ENCODE data around the gene GRM2. TPM values are rescaled to one million over a fixed set of nuclear protein-coding genes. Genes with fewer than 3 reads are reported as not detected.

The GRM2 gene
- total and polyA plus RNA-seq, 7 donors = under 0.01 to 1.3 (median 0.13) TPM; not detected in 3

- DNase-seq = peak; percentile 85
- intact Hi-C loops (cut with DNase I) = loop anchor here (5.0 kb wide), 2 partner anchors 285 to 785 kb away; partner anchors contain the start of genes MANF and NISCH
Observed at GRCh38 chr3:51671734-51672475, 35.0 kb upstream of the GRM2 start.

GRCh38 chr3:51673181-51673801 is 33.6 kb upstream of the GRM2 start:
- H3K27ac ChIP-seq = no peak overlapping the region
- WGBS, 2 donors = 73 to 79% methylated on average over 4 of the region's 4 CpGs
- H3K27me3 ChIP-seq = no peaks in the 10 kb centered on the region
- TF ChIP-seq POLR2AphosphoS5 (IDR thresholded peaks at IDR 0.05) = no peak
- TF ChIP-seq, protein P1, sequence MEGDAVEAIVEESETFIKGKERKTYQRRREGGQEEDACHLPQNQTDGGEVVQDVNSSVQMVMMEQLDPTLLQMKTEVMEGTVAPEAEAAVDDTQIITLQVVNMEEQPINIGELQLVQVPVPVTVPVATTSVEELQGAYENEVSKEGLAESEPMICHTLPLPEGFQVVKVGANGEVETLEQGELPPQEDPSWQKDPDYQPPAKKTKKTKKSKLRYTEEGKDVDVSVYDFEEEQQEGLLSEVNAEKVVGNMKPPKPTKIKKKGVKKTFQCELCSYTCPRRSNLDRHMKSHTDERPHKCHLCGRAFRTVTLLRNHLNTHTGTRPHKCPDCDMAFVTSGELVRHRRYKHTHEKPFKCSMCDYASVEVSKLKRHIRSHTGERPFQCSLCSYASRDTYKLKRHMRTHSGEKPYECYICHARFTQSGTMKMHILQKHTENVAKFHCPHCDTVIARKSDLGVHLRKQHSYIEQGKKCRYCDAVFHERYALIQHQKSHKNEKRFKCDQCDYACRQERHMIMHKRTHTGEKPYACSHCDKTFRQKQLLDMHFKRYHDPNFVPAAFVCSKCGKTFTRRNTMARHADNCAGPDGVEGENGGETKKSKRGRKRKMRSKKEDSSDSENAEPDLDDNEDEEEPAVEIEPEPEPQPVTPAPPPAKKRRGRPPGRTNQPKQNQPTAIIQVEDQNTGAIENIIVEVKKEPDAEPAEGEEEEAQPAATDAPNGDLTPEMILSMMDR (IDR thresholded peaks at IDR 0.05) = no peak
- no peak for TF ChIP-seq EP300 (IDR thresholded peaks at IDR 0.05)
- no peak for TF ChIP-seq POLR2A (IDR thresholded peaks at IDR 0.05)
- H3K36me3 ChIP-seq = peaks cover 0 to 37% (median 4%) of the 10 kb centered on the region in 4 donors
- H3K9me3 ChIP-seq = no peaks in the 10 kb centered on the region
- intact Hi-C loops (cut with DNase I) = loop anchor here (5.0 kb wide), 2 partner anchors 286 to 784 kb away; partner anchors contain the start of genes MANF and NISCH
- no peak overlapping the region for H3K4me3 ChIP-seq
- peaks cover 0 to 48% (median 34%) of the 10 kb centered on the region in 4 donors for H3K4me1 ChIP-seq
- DNase-seq = peak; percentile 43

More at GRCh38 chr3:51671734-51672475, 35.0 kb upstream of the GRM2 start:
- peaks cover 0 to 28% (median 4%) of the 10 kb centered on the region in 4 donors for H3K36me3 ChIP-seq
- peaks cover 0 to 48% (median 34%) of the 10 kb centered on the region in 4 donors for H3K4me1 ChIP-seq
- peak overlapping the region; percentile 70 to 94 (median 86) for H3K4me3 ChIP-seq
- peak overlapping the region; percentile 89 to 94 (median 92) for H3K27ac ChIP-seq
- H3K27me3 ChIP-seq = no peaks in the 10 kb centered on the region
- TF ChIP-seq POLR2AphosphoS5 (IDR thresholded peaks at IDR 0.05) = peak; percentile 14 to 58 (median 27)
- TF ChIP-seq, protein P1 (IDR thresholded peaks at IDR 0.05) = no peak
- H3K9me3 ChIP-seq = no peaks in the 10 kb centered on the region
- WGBS, 2 donors = 5 to 7% methylated on average over 40 of the region's 40 CpGs

DNA sequence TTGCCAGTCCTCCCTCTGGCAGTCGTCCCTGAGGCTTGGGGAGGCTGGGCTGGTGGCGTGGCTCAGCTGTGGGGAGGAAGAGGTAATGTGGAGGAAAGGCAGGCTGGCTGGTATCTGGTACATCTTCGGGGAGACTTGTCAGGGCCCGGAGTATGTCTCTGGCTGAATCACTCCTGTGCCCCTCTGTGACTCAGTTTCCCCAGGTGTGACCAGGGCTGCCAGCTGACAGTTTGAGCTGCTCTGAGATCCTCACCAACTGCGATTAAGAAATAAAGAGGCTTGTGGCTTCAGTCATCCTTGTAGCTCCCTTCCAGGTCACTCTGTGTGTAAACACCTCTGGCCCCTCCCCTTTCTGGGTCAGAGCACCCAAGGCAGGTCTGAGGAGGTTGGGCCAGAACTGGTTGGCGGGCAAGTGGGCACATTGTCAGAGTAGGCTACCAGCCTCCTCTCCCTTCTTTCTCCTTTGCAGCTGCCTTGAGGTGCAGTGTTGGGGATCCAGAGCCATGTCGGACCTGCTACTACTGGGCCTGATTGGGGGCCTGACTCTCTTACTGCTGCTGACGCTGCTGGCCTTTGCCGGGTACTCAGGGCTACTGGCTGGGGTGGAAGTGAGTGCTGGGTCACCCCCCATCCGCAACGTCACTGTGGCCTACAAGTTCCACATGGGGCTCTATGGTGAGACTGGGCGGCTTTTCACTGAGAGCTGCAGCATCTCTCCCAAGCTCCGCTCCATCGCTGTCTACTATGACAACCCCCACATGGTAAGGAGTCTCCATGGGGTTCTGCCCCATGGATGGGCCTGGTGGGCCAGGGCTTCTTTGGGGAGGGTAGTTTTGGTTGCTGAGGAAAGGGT is 32.8 kb upstream of the GRM2 start:
- Histone ChIP-seq H3K9me3 (no peaks in the 10 kb centered on the region), H3K27me3 (no peaks in the 10 kb centered on the region), H3K4me3 (no peak overlapping the region), H3K36me3 (peaks cover 0 to 42% (median 4%) of the 10 kb centered on the region in 4 donors), H3K27ac (no peak overlapping the region), H3K4me1 (peaks cover 0 to 48% (median 33%) of the 10 kb centered on the region in 4 donors)
- peak; percentile 52 for DNase-seq
- TF ChIP-seq POLR2A (IDR thresholded peaks at IDR 0.05) (no peak), POLR2AphosphoS5 (IDR thresholded peaks at IDR 0.05) (no peak), EP300 (IDR thresholded peaks at IDR 0.05) (no peak)
- TF ChIP-seq, protein P1 (IDR thresholded peaks at IDR 0.05) = no peak
- 92 to 93% methylated on average over 14 of the region's 14 CpGs for WGBS, 2 donors
- intact Hi-C loops (cut with DNase I) = loop anchor here (5.0 kb wide), 2 partner anchors 287 to 783 kb away; partner anchors contain the start of genes MANF and NISCH

- Histone ChIP-seq H3K9me3 (no peaks in the 10 kb centered on the region), H3K27me3 (no peaks in the 10 kb centered on the region), H3K36me3 (peaks cover 0 to 42% (median 4%) of the 10 kb centered on the region in 4 donors), H3K4me3 (no peak overlapping the region), H3K4me1 (peaks cover 0 to 41% (median 28%) of the 10 kb centered on the region in 4 donors), H3K27ac (no peak overlapping the region)
- WGBS, 2 donors = 80 to 87% methylated on average over 2 of the region's 2 CpGs
- intact Hi-C loops (cut with DNase I) = no loop called here
- TF ChIP-seq EP300 (IDR thresholded peaks at IDR 0.05) (no peak), POLR2A (IDR thresholded peaks at IDR 0.05) (no peak), POLR2AphosphoS5 (IDR thresholded peaks at IDR 0.05) (no peak)
- TF ChIP-seq, protein P1 (IDR thresholded peaks at IDR 0.05) = no peak
- DNase-seq = peak; percentile 5
Observed at GRCh38 chr3:51675201-51675611, 31.7 kb upstream of the GRM2 start.
